Measurements from ENCODE around the gene HOOK1. TPM values are rescaled to one million over a fixed set of nuclear protein-coding genes. Genes with fewer than 3 reads are reported as not detected.
"Not testable (repeated sequence)": the region's sequence is repeated elsewhere in the genome, so short reads cannot be mapped to it uniquely, and the experiment has no call there.

Gene HOOK1
- total RNA-seq, 4 donors from 2014 or later = 22.3 to 38.1 (median 33.7) TPM

DNA sequence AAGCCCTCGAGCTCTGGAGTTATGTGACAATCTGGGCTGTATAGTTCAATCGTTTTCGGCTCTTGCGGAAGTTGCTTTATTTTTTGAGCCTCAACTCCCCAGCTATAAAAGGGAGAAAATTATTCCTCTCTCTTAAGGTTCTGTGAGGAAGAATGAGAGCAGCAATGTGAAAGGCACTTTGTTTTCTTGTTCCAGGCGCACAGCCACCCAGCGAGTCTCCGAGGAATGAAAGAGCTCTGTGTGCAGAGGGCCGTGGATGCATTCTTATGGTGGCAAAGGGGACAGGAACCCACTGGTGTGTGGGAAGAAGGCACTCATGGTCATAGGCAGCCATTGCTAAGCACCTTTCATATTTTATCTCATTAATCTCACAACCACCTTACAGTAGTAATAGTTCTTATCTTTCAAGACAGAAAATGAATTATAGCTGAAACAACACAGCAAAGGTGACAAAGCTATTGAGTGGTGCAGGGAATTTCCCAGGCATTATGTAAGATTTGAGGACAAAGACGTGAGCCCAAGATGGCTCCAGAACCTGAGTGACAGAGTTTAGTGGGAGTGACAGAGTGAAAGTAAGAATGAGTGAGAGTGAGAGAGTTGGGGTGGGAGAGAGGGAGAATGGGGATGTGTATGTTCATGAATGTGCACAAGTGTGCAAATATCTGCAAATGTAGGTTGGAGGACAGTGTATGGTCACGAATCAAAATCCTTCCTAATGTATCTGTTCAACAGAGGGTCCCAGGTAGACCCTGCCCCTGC lies 102.5 kb downstream of the HOOK1 start:
- no peaks in the 10 kb centered on the region for H3K36me3 ChIP-seq
- no peaks in the 10 kb centered on the region for H3K9me3 ChIP-seq
- no peaks in the 10 kb centered on the region for H3K4me1 ChIP-seq
- H3K4me3 ChIP-seq = no peak overlapping the region
- WGBS = 77% methylated on average over 10 of the region's 10 CpGs
- no peak for TF ChIP-seq POLR2A (IDR thresholded peaks at IDR 0.05)
- no peak for TF ChIP-seq EP300 (IDR thresholded peaks at IDR 0.05)
- TF ChIP-seq CTCF (IDR thresholded peaks at IDR 0.05) = no peak
- TF ChIP-seq POLR2AphosphoS5 (IDR thresholded peaks at IDR 0.05) = no peak
- H3K27me3 ChIP-seq = no peaks in the 10 kb centered on the region
- H3K27ac ChIP-seq = no peak overlapping the region
- DNase-seq (ENCODE audit: low spot score in 2 of 2) = no peak

GRCh38 chr1:59917785-59918180 lies 103.0 kb downstream of the HOOK1 start:
- no peak overlapping the region for H3K4me3 ChIP-seq
- no peaks in the 10 kb centered on the region for H3K9me3 ChIP-seq
- H3K27ac ChIP-seq = no peak overlapping the region
- no peak for TF ChIP-seq POLR2A (IDR thresholded peaks at IDR 0.05)
- TF ChIP-seq EP300 (IDR thresholded peaks at IDR 0.05) = no peak
- TF ChIP-seq POLR2AphosphoS5 (IDR thresholded peaks at IDR 0.05) = no peak
- TF ChIP-seq CTCF (IDR thresholded peaks at IDR 0.05) = no peak
- no peaks in the 10 kb centered on the region for H3K27me3 ChIP-seq
- DNase-seq (ENCODE audit: low spot score in 2 of 2) = no peak
- no peaks in the 10 kb centered on the region for H3K36me3 ChIP-seq
- H3K4me1 ChIP-seq = no peaks in the 10 kb centered on the region
- 92% methylated on average over 2 of the region's 2 CpGs for WGBS

DNA sequence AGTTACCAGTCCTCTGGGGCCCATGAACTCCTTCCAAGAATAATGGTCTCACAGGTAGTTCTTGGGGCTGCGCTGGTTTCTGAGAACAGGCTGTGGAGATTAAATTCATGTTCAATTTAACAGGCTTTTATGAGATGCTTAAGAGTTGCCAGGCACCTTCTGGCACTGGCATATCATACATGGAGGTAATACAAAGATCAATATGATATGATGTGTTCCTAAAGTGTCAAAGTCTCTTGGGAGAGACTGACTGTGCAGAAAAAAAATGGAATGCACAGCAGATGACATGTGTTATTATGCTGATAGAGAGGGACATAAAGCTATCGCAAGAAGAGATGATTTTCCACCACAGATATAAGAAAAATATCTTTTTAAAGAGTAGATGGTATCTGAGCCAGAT lies 105.0 kb downstream of the HOOK1 start:
- no peak overlapping the region for H3K4me3 ChIP-seq
- no peak overlapping the region for H3K27ac ChIP-seq
- no peaks in the 10 kb centered on the region for H3K27me3 ChIP-seq
- no peak for DNase-seq (ENCODE audit: low spot score in 2 of 2)
- H3K36me3 ChIP-seq = no peaks in the 10 kb centered on the region
- WGBS = 76% methylated on average over 2 of the region's 2 CpGs
- no peaks in the 10 kb centered on the region for H3K9me3 ChIP-seq
- TF ChIP-seq POLR2A (IDR thresholded peaks at IDR 0.05) (no peak), CTCF (IDR thresholded peaks at IDR 0.05) (no peak), EP300 (IDR thresholded peaks at IDR 0.05) (no peak), POLR2AphosphoS5 (IDR thresholded peaks at IDR 0.05) (no peak)
- H3K4me1 ChIP-seq = no peaks in the 10 kb centered on the region

DNA sequence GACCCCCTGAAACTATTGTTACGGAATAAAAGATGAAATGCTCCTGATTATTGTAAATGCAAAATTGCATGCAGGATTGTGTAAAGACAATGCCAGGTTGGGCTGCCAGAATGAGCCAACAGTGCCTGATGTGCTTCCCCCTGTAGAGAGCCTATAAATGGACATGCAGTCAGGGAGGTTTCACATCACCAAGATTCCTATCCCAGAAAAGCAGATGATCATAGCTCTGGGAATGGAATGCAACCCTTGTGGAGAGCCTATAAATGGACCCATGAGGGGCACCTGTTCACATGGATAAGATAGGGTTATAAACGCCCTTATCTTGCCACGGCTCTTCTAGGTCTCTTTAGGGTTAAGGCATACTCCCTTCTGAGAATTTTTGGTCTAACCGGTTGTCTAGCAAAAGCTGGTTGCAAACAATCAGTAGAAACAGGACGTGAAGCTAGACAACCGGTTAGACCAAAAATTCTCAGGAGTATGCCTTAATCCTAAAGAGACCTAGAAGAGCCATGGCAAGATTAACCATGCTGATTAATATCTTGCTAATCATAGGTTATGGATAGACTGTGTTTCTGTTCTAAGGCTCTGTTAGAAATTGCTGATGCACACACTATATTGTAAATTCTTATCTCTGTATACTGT lies 106.6 kb downstream of the HOOK1 start:
- 55% methylated on average over 6 of the region's 6 CpGs for WGBS
- H3K4me1 ChIP-seq; DNase-seq (ENCODE audit: low spot score in 2 of 2); H3K36me3 ChIP-seq; H3K27ac ChIP-seq; H3K27me3 ChIP-seq; H3K4me3 ChIP-seq; H3K9me3 ChIP-seq: not testable (repeated sequence)

- no peak overlapping the region for H3K4me3 ChIP-seq
- H3K4me1 ChIP-seq = peaks cover 12% of the 10 kb centered on the region
- no peak for DNase-seq (ENCODE audit: low spot score in 2 of 2)
- TF ChIP-seq POLR2AphosphoS5 (IDR thresholded peaks at IDR 0.05) (no peak), EP300 (IDR thresholded peaks at IDR 0.05) (no peak), POLR2A (IDR thresholded peaks at IDR 0.05) (no peak)
- no peak overlapping the region for H3K27ac ChIP-seq
- H3K36me3 ChIP-seq = no peaks in the 10 kb centered on the region
- no peaks in the 10 kb centered on the region for H3K9me3 ChIP-seq
- H3K27me3 ChIP-seq = peaks cover 22% of the 10 kb centered on the region
These were observed 109.9 kb downstream of the HOOK1 start for GRCh38 chr1:59924653-59925052.

Other genes with a start within 250 kb of the HOOK1 start
- gene CYP2J2, start 111.8 kb downstream of the HOOK1 start, total RNA-seq = 10 to 100 TPM in 3 of 4 donors, 1 to 10 TPM in 1; 5.5 to 16.9 (median 14.8) TPM

Data from suprapubic skin (tissue), 4 donors.